Trophoblast cell (in vitro differentiated cells and primary cell): ENCODE measurements around the gene C1QTNF7.

Experiments used
- DNase-seq, 2 donors: peaks; one replicate each; pipeline ENCODE4 v3.0.0-alpha.2; 2016
- H2AFZ ChIP-seq: 2 replicates; pipeline ENCODE4 v1.6.1; 2013; ENCODE audit warnings: low read length, moderate library complexity, mild to moderate bottlenecking; ENCODE audit not compliant: insufficient read depth, poor library complexity
- H2AK5ac ChIP-seq: 2 replicates; pipeline ENCODE4 v1.6.1; 2013; ENCODE audit warnings: mild to moderate bottlenecking, low read length
- H2BK120ac ChIP-seq: 2 replicates; pipeline ENCODE4 v1.6.1; 2013; ENCODE audit warnings: low read length, mild to moderate bottlenecking, moderate library complexity; ENCODE audit not compliant: insufficient read depth, poor library complexity
- H2BK12ac ChIP-seq: 2 replicates; pipeline ENCODE4 v1.6.1; 2013; ENCODE audit warnings: mild to moderate bottlenecking, low read length, moderate library complexity
- H2BK5ac ChIP-seq: 2 replicates; pipeline ENCODE4 v1.6.1; 2013; ENCODE audit warnings: low read length, low read depth, moderate library complexity, mild to moderate bottlenecking; ENCODE audit not compliant: poor library complexity
- H3K14ac ChIP-seq: 2 replicates; pipeline ENCODE4 v1.6.1; 2013; ENCODE audit warnings: mild to moderate bottlenecking, low read length
- H3K18ac ChIP-seq: 2 replicates; pipeline ENCODE4 v1.6.1; 2013; ENCODE audit warnings: mild to moderate bottlenecking, low read length
- H3K23ac ChIP-seq: 2 replicates; pipeline ENCODE4 v1.6.1; 2013; ENCODE audit warnings: low read length
- H3K27ac ChIP-seq: 2 replicates; pipeline ENCODE4 v1.5.1; 2013; ENCODE audit warnings: low read depth, mild to moderate bottlenecking, inconsistent platforms, low read length, moderate library complexity
- H3K27me3 ChIP-seq: 2 replicates; pipeline ENCODE4 v1.6.1; 2013; ENCODE audit warnings: inconsistent platforms, mild to moderate bottlenecking, low read length, moderate library complexity; ENCODE audit not compliant: insufficient read depth
- H3K36me3 ChIP-seq, 2 experiments: 1 replicate in 1 of 2; 2 replicates in 1 of 2; pipeline ENCODE4 v1.6.1; 2013; ENCODE audit warnings: low read length in 2 of 2, mild to moderate bottlenecking in 2 of 2, moderate library complexity in 1 of 2; ENCODE audit not compliant: insufficient read depth in 2 of 2, control insufficient read depth in 1 of 2
- H3K4ac ChIP-seq: 2 replicates; pipeline ENCODE4 v1.6.1; 2013; ENCODE audit warnings: low read depth, mild to moderate bottlenecking, low read length, moderate library complexity
- H3K4me1 ChIP-seq, 2 experiments: 1 replicate in 1 of 2; 2 replicates in 1 of 2; pipeline ENCODE4 v1.6.1; 2013; ENCODE audit warnings: low read length in 2 of 2, mild to moderate bottlenecking in 2 of 2, moderate library complexity in 1 of 2; ENCODE audit not compliant: insufficient read depth in 2 of 2, control insufficient read depth in 1 of 2
- H3K4me2 ChIP-seq: 2 replicates; pipeline ENCODE4 v1.6.1; 2013; ENCODE audit warnings: inconsistent platforms, mild to moderate bottlenecking, low read length, moderate library complexity
- H3K4me3 ChIP-seq: 2 replicates; pipeline ENCODE4 v1.5.1; 2013; ENCODE audit warnings: mild to moderate bottlenecking, low read depth, low read length, inconsistent platforms
- H3K79me1 ChIP-seq: one replicate; pipeline ENCODE4 v1.6.1; 2013; ENCODE audit warnings: low read length
- H3K79me2 ChIP-seq: 2 replicates; pipeline ENCODE4 v1.6.1; 2013; ENCODE audit warnings: low read length, mild to moderate bottlenecking; ENCODE audit not compliant: control insufficient read depth, insufficient read depth, poor library complexity
- H3K9ac ChIP-seq: 2 replicates; pipeline ENCODE4 v1.6.1; 2013; ENCODE audit warnings: mild to moderate bottlenecking, low read length
- H3K9me3 ChIP-seq: 2 replicates; pipeline ENCODE4 v1.6.1; 2013; ENCODE audit warnings: low read depth, mild to moderate bottlenecking, control low read depth, inconsistent platforms, low read length; ENCODE audit not compliant: insufficient read depth
- H4K12ac ChIP-seq: 2 replicates; pipeline ENCODE4 v1.6.1; 2013; ENCODE audit warnings: low read depth, mild to moderate bottlenecking, low read length, moderate library complexity
- H4K8ac ChIP-seq: 2 replicates; pipeline ENCODE4 v1.6.1; 2013; ENCODE audit warnings: low read depth, mild to moderate bottlenecking, low read length, moderate library complexity
- H4K91ac ChIP-seq: one replicate; pipeline ENCODE4 v1.6.1; 2013; ENCODE audit warnings: low read depth, mild to moderate bottlenecking, low read length, moderate library complexity
- WGBS: extraction: QIAGEN DNeasy Blood & Tissue Kit; methylation state at CpG from one replicate; pipeline ENCODE4 v1.1.7; 2013; ENCODE audit warnings: missing lambda C conversion rate; ENCODE audit not compliant: insufficient read length, insufficient coverage; ENCODE audit errors: extremely low coverage; 5-methylcytosine and 5-hydroxymethylcytosine counted together

Gene C1QTNF7

DNA sequence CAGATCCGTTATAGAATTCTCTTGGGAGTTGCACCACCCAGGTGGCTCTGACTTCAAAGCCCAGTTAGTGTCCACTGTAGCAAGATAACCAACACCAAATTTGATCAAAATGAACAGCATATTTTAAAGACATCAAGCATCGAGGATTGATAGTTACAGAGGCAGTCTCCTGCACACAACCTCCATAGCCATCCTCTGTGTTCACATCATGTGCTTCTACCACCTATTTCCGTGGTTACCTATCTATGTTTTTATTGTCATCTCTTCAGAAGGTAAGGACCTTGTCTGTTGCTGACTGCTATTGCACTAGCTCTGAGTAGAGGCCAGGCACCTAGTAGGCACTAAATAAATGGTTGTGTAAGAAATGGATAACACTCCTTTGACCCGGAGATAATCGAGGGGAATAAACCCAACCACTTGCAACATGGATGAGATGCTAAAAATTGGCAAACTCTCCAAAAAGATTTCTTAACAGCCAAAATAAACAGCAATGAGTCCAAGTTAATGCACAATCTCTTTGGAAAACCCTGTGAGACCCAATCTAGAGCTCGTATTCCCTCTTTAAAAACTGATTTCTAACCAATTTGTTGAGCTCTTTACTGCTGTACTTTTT, 14.7 kb upstream of the C1QTNF7 start:
- H3K4ac ChIP-seq: no peak overlapping the region
- H4K91ac ChIP-seq: no peak overlapping the region
- no peak overlapping the region for H3K18ac ChIP-seq
- no peaks in the 10 kb centered on the region for H3K27me3 ChIP-seq
- H3K4me2 ChIP-seq: no peak overlapping the region
- no peak overlapping the region for H3K4me3 ChIP-seq
- no peak overlapping the region for H2AK5ac ChIP-seq
- DNase-seq: no peak
- H3K4me1 ChIP-seq: peaks cover 0 to 7% of the 10 kb centered on the region in 2 experiments
- H3K36me3 ChIP-seq: no peaks in the 10 kb centered on the region
- no peak overlapping the region for H3K23ac ChIP-seq
- H3K79me1 ChIP-seq: no peaks in the 10 kb centered on the region
- H3K9me3 ChIP-seq: no peaks in the 10 kb centered on the region
- no peak overlapping the region for H2BK5ac ChIP-seq
- no peak overlapping the region for H4K8ac ChIP-seq
- no peak overlapping the region for H3K14ac ChIP-seq
- H2BK120ac ChIP-seq: no peak overlapping the region
- WGBS: no CpG with 5 or more reads among the region's 6 CpGs
- no peak overlapping the region for H2AFZ ChIP-seq
- no peak overlapping the region for H4K12ac ChIP-seq
- no peaks in the 10 kb centered on the region for H3K79me2 ChIP-seq
- H2BK12ac ChIP-seq: no peak overlapping the region
- H3K27ac ChIP-seq: no peak overlapping the region
- no peak overlapping the region for H3K9ac ChIP-seq

DNA sequence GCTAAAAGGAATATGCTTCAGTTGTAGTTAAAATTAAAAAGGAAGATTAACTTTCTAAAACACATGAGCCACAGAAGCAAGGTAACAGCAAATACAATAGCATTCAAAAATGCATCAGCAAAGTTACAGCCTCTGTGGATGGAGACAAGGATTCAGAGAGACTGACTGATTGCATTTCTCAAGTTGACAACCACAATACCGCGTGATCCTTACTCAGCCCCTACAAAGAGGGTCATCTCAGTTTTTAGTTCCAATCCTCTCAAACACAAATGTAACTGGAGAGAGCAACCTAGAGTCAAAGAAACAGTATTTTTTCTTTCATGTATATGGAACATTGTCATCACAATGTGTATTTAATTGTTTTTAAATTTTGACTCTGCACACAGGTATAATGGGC, 14.2 kb upstream of the C1QTNF7 start:
- Histone ChIP-seq H3K27me3 (no peaks in the 10 kb centered on the region), H2BK120ac (no peak overlapping the region), H3K36me3 (no peaks in the 10 kb centered on the region), H4K8ac (no peak overlapping the region), H3K79me2 (no peaks in the 10 kb centered on the region), H3K14ac (no peak overlapping the region), H2BK5ac (no peak overlapping the region), H3K27ac (no peak overlapping the region), H2AK5ac (no peak overlapping the region), H3K9me3 (no peaks in the 10 kb centered on the region), H4K91ac (no peak overlapping the region), H4K12ac (no peak overlapping the region), H3K4me2 (no peak overlapping the region), H3K9ac (no peak overlapping the region), H3K4ac (no peak overlapping the region), H3K4me1 (peaks cover under 1 to 7% of the 10 kb centered on the region in 2 experiments), H3K79me1 (no peaks in the 10 kb centered on the region), H2BK12ac (no peak overlapping the region), H3K23ac (no peak overlapping the region), H2AFZ (no peak overlapping the region), H3K18ac (no peak overlapping the region), H3K4me3 (no peak overlapping the region)
- WGBS: no CpG with 5 or more reads among the region's 2 CpGs
- DNase-seq: no peak

GRCh38 chr4:15414551-15415091, 13.2 kb upstream of the C1QTNF7 start:
- no peak overlapping the region for H2BK12ac ChIP-seq
- H3K18ac ChIP-seq: no peak overlapping the region
- no peaks in the 10 kb centered on the region for H3K79me1 ChIP-seq
- no peak overlapping the region for H2BK5ac ChIP-seq
- H3K23ac ChIP-seq: no peak overlapping the region
- no peak overlapping the region for H3K4ac ChIP-seq
- H3K36me3 ChIP-seq: no peaks in the 10 kb centered on the region
- H3K79me2 ChIP-seq: no peaks in the 10 kb centered on the region
- H3K14ac ChIP-seq: no peak overlapping the region
- H2BK120ac ChIP-seq: no peak overlapping the region
- no peak overlapping the region for H4K91ac ChIP-seq
- H3K4me3 ChIP-seq: no peak overlapping the region
- no peak overlapping the region for H2AK5ac ChIP-seq
- H4K8ac ChIP-seq: no peak overlapping the region
- no peak overlapping the region for H4K12ac ChIP-seq
- no peaks in the 10 kb centered on the region for H3K27me3 ChIP-seq
- H3K4me1 ChIP-seq: peaks cover 3 to 10% of the 10 kb centered on the region in 2 experiments
- no peak overlapping the region for H3K9ac ChIP-seq
- no peak for DNase-seq
- H3K27ac ChIP-seq: no peak overlapping the region
- WGBS: no CpG with 5 or more reads among the region's 4 CpGs
- H3K9me3 ChIP-seq: no peaks in the 10 kb centered on the region
- no peak overlapping the region for H3K4me2 ChIP-seq
- H2AFZ ChIP-seq: no peak overlapping the region

DNA sequence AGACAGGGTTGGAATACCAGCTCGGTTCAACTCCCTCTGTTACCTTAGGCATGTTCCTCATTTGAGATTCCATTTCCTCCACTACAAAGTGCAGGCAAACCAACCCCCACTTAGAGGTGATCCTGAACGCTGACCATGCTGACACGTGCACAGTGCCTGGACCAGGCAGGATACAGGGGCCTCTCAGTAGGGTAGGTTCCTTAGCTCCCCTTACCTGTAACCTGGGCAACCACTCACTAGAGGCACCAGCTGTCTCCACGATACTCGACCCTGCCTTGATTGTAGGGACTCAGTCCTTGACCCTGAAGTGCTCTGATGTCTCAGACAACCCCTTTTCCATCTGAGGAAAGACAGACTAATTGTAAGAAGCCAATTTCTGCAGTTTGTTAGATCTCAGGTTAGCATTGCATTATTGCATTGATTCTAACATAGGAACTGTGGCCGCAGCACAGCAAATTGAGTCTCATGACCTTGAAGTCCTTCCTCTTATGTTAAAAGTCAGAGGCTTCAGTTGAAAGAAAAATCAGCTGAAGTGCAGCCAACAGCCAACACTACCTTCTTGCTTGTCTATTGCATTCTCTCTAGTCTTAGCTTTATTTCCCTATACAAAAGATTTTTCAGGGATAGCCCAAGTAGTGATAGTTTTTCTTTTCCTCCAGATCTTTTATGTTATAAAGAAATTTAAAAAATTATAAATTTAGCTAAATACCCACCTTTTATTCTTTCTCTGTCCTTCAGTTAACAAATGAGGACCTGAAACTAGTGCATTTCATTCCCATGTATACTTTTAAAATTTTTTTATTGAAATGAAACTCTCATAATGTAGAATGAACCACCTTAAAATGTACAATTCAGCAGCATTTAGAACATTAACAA, 11.2 kb upstream of the C1QTNF7 start:
- Histone ChIP-seq H3K27ac (no peak overlapping the region), H3K79me1 (no peaks in the 10 kb centered on the region), H3K4me1 (peaks cover 3 to 10% of the 10 kb centered on the region in 2 experiments), H3K14ac (no peak overlapping the region), H3K4ac (no peak overlapping the region), H3K79me2 (no peaks in the 10 kb centered on the region), H3K18ac (no peak overlapping the region), H2BK12ac (no peak overlapping the region), H2AK5ac (no peak overlapping the region), H2AFZ (no peak overlapping the region), H3K27me3 (no peaks in the 10 kb centered on the region), H3K23ac (no peak overlapping the region), H4K8ac (no peak overlapping the region), H2BK120ac (no peak overlapping the region), H4K91ac (no peak overlapping the region), H3K36me3 (no peaks in the 10 kb centered on the region), H3K9ac (no peak overlapping the region), H3K4me3 (no peak overlapping the region), H4K12ac (no peak overlapping the region), H3K4me2 (no peak overlapping the region), H3K9me3 (no peaks in the 10 kb centered on the region), H2BK5ac (no peak overlapping the region)
- DNase-seq: no peak
- no CpG with 5 or more reads among the region's 6 CpGs for WGBS
